Mononuclear cell (primary cell): ENCODE data around the gene WDR90. TPM values are rescaled to one million over a fixed set of nuclear protein-coding genes. Genes with fewer than 3 reads are reported as not detected.

Experiments
- H3K27me3 ChIP-seq: 2 replicates; pipeline ENCODE4 v1.6.0; 2011; ENCODE audit warnings: low read length, control low read depth; ENCODE audit not compliant: insufficient read depth
- H3K4me1 ChIP-seq: 2 replicates; pipeline ENCODE4 v1.5.1; 2011; ENCODE audit warnings: mild to moderate bottlenecking, low read length, control low read depth; ENCODE audit not compliant: insufficient read depth
- H3K4me3 ChIP-seq: 2 replicates; pipeline ENCODE4 v1.5.1; 2011; ENCODE audit warnings: mild to moderate bottlenecking, low read length, moderate library complexity
- H3K9me3 ChIP-seq: 2 replicates; pipeline ENCODE4 v1.5.1; 2011; ENCODE audit warnings: low read depth, mild to moderate bottlenecking, control low read depth, low read length
- total RNA-seq: library from RNA; depleted of rRNA; stranded (reverse); fragments of >200 nt; gene quantifications from one replicate; pipeline ENCODE4 v1.2.3, GENCODE V29; 2012

Gene WDR90
- total RNA-seq, 1 donor: 4.6 TPM

GRCh38 chr16:642189-643049, 6.7 kb upstream of the WDR90 start:
- peaks cover 32% of the 10 kb centered on the region for H3K4me1 ChIP-seq
- H3K4me3 ChIP-seq: peak overlapping the region; percentile 52
- H3K9me3 ChIP-seq: no peaks in the 10 kb centered on the region
- no peaks in the 10 kb centered on the region for H3K27me3 ChIP-seq

GRCh38 chr16:643050-643368, 6.2 kb upstream of the WDR90 start:
- Histone ChIP-seq H3K9me3 (no peaks in the 10 kb centered on the region), H3K4me1 (peaks cover 29% of the 10 kb centered on the region), H3K4me3 (no peak overlapping the region)

GRCh38 chr16:644556-644955, 4.6 kb upstream of the WDR90 start:
- Histone ChIP-seq H3K9me3 (no peaks in the 10 kb centered on the region), H3K4me3 (no peak overlapping the region), H3K4me1 (peaks cover 40% of the 10 kb centered on the region), H3K27me3 (no peaks in the 10 kb centered on the region)

More at GRCh38 chr16:643050-643368, 6.2 kb upstream of the WDR90 start:
- H3K27me3 ChIP-seq: no peaks in the 10 kb centered on the region

GRCh38 chr16:645852-646678, 3.1 kb upstream of the WDR90 start:
- Histone ChIP-seq H3K4me3 (no peak overlapping the region), H3K4me1 (peaks cover 42% of the 10 kb centered on the region), H3K9me3 (no peaks in the 10 kb centered on the region), H3K27me3 (no peaks in the 10 kb centered on the region)

GRCh38 chr16:646679-647172, 2.4 kb upstream of the WDR90 start:
- H3K4me1 ChIP-seq: peaks cover 36% of the 10 kb centered on the region
- H3K4me3 ChIP-seq: no peak overlapping the region
- H3K27me3 ChIP-seq: no peaks in the 10 kb centered on the region
- H3K9me3 ChIP-seq: no peaks in the 10 kb centered on the region

- Histone ChIP-seq H3K27me3 (no peaks in the 10 kb centered on the region), H3K4me1 (peaks cover 35% of the 10 kb centered on the region), H3K9me3 (no peaks in the 10 kb centered on the region), H3K4me3 (no peak overlapping the region)
Observed at GRCh38 chr16:647173-647902, 1.8 kb upstream of the WDR90 start.

GRCh38 chr16:648071-648780, 939 bp upstream of the WDR90 start:
- H3K4me3 ChIP-seq: peak overlapping the region; percentile 57

GRCh38 chr16:649631-650030, 466 bp downstream of the WDR90 start:
- peak overlapping the region; percentile 57 for H3K4me3 ChIP-seq
- no peaks in the 10 kb centered on the region for H3K9me3 ChIP-seq
- no peaks in the 10 kb centered on the region for H3K27me3 ChIP-seq
- H3K4me1 ChIP-seq: peaks cover 19% of the 10 kb centered on the region

More at GRCh38 chr16:648071-648780, 939 bp upstream of the WDR90 start:
- Histone ChIP-seq H3K27me3 (no peaks in the 10 kb centered on the region), H3K9me3 (no peaks in the 10 kb centered on the region), H3K4me1 (peaks cover 26% of the 10 kb centered on the region)

GRCh38 chr16:651844-652243, 2.7 kb downstream of the WDR90 start:
- H3K4me1 ChIP-seq: peaks cover 19% of the 10 kb centered on the region
- H3K9me3 ChIP-seq: no peaks in the 10 kb centered on the region
- no peak overlapping the region for H3K4me3 ChIP-seq
- no peaks in the 10 kb centered on the region for H3K27me3 ChIP-seq

GRCh38 chr16:652454-653305, 3.5 kb downstream of the WDR90 start:
- no peaks in the 10 kb centered on the region for H3K9me3 ChIP-seq
- H3K4me1 ChIP-seq: peaks cover 19% of the 10 kb centered on the region
- H3K27me3 ChIP-seq: no peaks in the 10 kb centered on the region
- no peak overlapping the region for H3K4me3 ChIP-seq

GRCh38 chr16:654034-654433, 4.9 kb downstream of the WDR90 start:
- no peak overlapping the region for H3K4me3 ChIP-seq
- no peaks in the 10 kb centered on the region for H3K9me3 ChIP-seq
- H3K27me3 ChIP-seq: no peaks in the 10 kb centered on the region
- peaks cover 7% of the 10 kb centered on the region for H3K4me1 ChIP-seq

- Histone ChIP-seq H3K4me1 (peaks cover 12% of the 10 kb centered on the region), H3K9me3 (no peaks in the 10 kb centered on the region), H3K27me3 (no peaks in the 10 kb centered on the region), H3K4me3 (no peak overlapping the region)
Observed at GRCh38 chr16:657487-657886, 8.3 kb downstream of the WDR90 start.

- H3K27me3 ChIP-seq: no peaks in the 10 kb centered on the region
- no peaks in the 10 kb centered on the region for H3K9me3 ChIP-seq
- H3K4me3 ChIP-seq: no peak overlapping the region
- H3K4me1 ChIP-seq: peaks cover 12% of the 10 kb centered on the region
Observed at GRCh38 chr16:658679-659571, 9.8 kb downstream of the WDR90 start.
